H1 (cell line): ENCODE results near the gene BCAS4. TPM values are rescaled to one million over a fixed set of nuclear protein-coding genes. Genes with fewer than 3 reads are reported as not detected.

Experiments used
- EP300 ChIP-seq, 2 experiments: IDR thresholded peaks; 1 replicate in 1 of 2; 2 replicates in 1 of 2; pipeline ENCODE4 v1.6.1; 2011 to 2012; ENCODE audit warnings: low read depth in 2 of 2, low read length in 2 of 2, mild to moderate bottlenecking in 2 of 2, borderline replicate concordance in 1 of 2, inconsistent platforms in 1 of 2, moderate library complexity in 1 of 2
- RFX5 ChIP-seq: IDR thresholded peaks from 2 replicates; pipeline ENCODE4 v1.6.1; 2011; ENCODE audit warnings: low read depth, low read length, improper control_type of control experiment, borderline replicate concordance
- SAP30 ChIP-seq: fragments of 300-600 bp; sonication (generic); IDR thresholded peaks from 2 replicates; pipeline ENCODE4 v1.7.1; 2012; ENCODE audit warnings: low read length, moderate library complexity, mild to moderate bottlenecking, inconsistent platforms; ENCODE audit not compliant: insufficient read depth, insufficient replicate concordance
- SRF ChIP-seq: IDR thresholded peaks from 2 replicates; pipeline ENCODE4 v1.6.1; 2011; ENCODE audit warnings: mild to moderate bottlenecking, low read depth, low read length, moderate library complexity
- polyA plus RNA-seq, 7 experiments: library from polyadenylated mRNA; depleted of rRNA in 3 of 7; stranded (reverse) in 5 of 7; unstranded in 2 of 7; fragments of >200 nt in 5 of 7; fragments of 200-250 nt in 2 of 7; gene quantifications; 1 replicate in 5 of 7; 2 replicates in 1 of 7; 4 replicates in 1 of 7; pipeline versions ENCODE4 v1.2.1 to v1.2.3, GENCODE V29; 2011 to 2013; ENCODE audit warnings: missing spikeins in 2 of 7, mixed read lengths in 2 of 7
- total RNA-seq: library from RNA; stranded (reverse); fragmentation: NEBNext Ultra II Directional; extraction: Animal tissue kit (Norgen Biotek cat#: 25700); gene quantifications from 2 replicates; pipeline ENCODE4 v1.2.1, GENCODE V29; 2021

BCAS4 gene
- total and polyA plus RNA-seq, 2 of the 8 experiments (the other 6 are each of a cell fraction or from before 2014, with no cell fraction given) = 21.2 to 23.6 TPM

DNA sequence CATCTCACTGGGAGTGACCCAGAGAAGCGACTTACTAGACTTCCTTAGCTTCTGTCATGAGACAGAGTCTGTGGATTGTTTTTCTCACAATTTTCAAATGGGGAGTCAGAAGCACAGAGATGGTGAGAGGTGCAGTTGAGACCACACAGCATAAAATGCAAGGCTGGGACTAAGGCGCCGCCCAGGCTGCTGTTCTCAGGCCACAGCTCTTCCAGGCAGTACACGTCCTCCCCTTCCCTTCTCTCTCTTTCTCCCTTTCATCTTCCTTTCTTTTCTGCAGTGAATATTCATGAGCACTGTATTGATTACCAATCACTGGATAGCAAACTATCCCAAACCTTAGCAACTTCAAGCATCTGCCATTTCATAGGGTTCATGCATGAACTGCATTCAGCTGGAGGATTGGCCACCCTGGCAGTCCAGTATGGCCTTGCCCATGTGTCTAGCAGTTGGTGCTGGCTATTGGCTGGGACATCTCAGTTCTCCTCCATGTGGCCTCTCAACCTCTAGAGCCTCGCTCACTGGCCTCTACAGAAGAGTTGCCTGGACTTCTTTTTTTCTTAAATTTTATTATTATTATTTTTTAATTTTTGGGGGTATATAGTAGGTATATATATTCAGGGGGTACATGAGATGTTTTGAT lies 11.4 kb downstream of the BCAS4 start (continued):
- no peak for TF ChIP-seq EP300 (IDR thresholded peaks at IDR 0.05; ENCODE audit: borderline replicate concordance in 1 of 2, low read depth in 2 of 2, low read length in 2 of 2)
- TF ChIP-seq RFX5 = no peak
- no peak for TF ChIP-seq SRF
- TF ChIP-seq SAP30 = no peak
- TF ChIP-seq, all 59 proteins: peak for 0
